SKM-1 treated with dmso at 0.1 percent for 144 hours (cell line): ENCODE results near the gene C16orf92.
A peak's percentile ranks its signal among the peaks of the same experiment; 100 is the strongest.

ENCODE experiments used
- DNase-seq: peaks from one replicate; lab custom pipeline; 2025; ENCODE audit not compliant: unreplicated experiment; lab: John Stamatoyannopoulos, UW

The C16orf92 gene

GRCh38 chr16:30054959-30055553, 32.1 kb downstream of the C16orf92 start:
- no peak for DNase-seq

GRCh38 chr16:30060346-30060745, 37.3 kb downstream of the C16orf92 start:
- no peak for DNase-seq

DNA sequence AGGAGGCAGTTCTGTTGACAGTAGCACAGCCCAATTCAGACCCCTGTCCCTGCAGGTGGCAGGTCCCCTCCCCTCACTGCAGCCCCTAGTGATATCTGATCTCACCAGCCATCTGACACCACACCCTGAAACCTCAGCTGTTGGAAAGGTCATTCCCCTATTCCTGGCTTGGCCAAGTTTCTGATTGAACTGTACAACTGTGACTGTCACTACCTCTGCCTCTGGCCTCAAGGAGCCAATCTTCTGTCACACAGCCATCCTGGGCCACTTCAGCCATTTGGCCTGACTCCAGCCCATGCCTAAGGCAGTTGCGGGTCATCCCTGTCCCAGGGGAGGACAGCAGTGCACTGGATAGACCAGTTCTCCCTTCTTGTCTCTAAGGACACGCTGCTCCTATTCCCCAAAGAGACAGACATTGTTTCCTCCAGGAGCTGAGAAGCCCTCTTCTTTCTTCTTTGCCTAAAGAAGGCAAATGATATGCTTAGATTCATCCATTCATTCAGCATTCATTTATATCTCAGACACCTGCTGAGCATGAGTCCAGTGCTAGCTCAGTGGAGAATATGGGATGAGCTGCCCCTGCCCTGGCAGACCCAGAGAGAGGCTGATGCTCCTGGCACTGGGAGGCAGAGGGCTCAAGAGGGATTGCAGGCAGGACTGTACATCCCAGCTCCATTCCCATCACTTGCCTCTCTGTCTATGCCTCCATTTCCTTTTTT, 38.0 kb downstream of the C16orf92 start:
- DNase-seq, result no peak

GRCh38 chr16:30063278-30063892, 40.4 kb downstream of the C16orf92 start:
- DNase-seq, result no peak

DNA sequence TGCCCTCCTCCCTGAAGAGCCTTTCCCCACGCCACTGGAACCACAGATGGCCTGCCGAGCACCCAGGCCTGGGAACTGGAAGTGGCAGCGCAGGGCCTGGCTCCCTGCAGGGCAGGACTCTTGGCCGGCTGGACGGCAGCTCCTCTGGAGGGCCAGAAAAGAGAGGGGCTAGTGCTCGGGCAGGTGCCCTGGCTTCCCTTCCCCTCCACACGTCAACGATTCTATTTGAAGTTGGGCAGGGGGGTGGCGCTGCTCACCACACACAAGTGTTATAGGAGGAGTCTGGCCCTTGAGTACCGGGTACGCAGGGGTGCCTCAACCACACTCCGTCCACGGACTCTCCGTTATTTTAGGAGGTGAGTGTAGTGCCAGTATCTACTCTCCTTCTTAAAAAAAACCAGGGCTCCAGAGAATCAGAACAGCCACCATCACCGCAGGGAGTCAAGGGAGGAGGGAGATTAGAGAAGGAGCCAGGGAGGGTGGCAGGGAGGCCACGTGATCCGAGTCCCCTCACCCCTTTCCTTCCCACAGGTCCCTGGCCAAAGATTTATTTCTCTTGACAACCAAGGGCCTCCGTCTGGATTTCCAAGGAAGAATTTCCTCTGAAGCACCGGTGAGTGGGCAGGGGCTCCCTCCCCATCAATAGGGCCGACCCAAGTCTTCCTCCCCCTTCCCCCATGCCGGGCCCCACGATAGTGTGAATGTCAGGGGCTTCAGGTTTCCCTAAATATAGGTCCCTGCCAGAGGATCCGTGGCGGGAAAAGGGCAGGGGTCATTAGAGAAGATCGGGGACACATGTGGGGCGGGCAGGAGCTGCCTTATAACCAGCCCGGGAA, 41.1 kb downstream of the C16orf92 start:
- peak; percentile 65 for DNase-seq

- no peak for DNase-seq
Observed at GRCh38 chr16:30064729-30065101, 41.7 kb downstream of the C16orf92 start.

DNA sequence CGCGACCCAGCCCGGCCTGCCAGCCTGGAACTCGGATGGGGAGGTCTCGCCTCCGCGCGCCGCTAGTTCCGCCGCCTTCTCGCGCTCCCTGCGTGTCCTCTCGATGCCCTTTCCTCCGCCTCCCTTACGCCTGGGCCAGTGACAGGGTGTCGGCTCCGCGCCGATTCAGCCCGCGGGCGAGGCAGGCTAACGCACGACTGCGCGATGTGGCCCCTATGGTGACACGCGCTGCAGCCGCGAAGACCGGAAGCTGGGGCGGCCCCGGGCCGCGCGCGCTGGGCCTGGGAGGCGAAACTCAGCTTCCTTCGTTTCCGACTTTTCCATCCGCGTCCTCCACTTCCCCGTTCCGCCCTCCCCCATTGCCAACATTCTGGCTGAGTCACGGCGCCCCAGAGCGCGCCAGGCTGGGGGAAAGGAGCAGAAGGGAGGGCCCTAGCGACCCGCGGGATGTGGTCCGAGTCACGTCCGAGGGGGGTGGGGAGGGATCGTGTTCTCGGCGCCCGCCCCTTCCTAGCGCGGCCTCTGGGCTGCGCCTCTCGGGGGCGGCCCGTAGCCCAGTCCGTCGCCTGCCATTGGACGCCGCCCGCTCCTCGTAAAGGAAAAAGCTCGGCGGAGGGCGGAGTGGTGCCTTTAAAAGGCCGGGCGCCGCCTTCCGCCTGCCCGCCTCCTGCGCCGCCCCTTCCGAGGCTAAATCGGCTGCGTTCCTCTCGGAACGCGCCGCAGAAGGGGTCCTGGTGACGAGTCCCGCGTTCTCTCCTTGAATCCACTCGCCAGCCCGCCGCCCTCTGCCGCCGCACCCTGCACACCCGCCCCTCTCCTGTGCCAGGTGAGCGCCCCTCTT, 42.3 kb downstream of the C16orf92 start, which contains the start of gene ALDOA:
ALDOA (plus strand) TSS at position 659 of the 841 bp plus-strand sequence. CDS start 1,138 bp downstream, outside the sequence.
- peak; percentile 97 for DNase-seq

DNA sequence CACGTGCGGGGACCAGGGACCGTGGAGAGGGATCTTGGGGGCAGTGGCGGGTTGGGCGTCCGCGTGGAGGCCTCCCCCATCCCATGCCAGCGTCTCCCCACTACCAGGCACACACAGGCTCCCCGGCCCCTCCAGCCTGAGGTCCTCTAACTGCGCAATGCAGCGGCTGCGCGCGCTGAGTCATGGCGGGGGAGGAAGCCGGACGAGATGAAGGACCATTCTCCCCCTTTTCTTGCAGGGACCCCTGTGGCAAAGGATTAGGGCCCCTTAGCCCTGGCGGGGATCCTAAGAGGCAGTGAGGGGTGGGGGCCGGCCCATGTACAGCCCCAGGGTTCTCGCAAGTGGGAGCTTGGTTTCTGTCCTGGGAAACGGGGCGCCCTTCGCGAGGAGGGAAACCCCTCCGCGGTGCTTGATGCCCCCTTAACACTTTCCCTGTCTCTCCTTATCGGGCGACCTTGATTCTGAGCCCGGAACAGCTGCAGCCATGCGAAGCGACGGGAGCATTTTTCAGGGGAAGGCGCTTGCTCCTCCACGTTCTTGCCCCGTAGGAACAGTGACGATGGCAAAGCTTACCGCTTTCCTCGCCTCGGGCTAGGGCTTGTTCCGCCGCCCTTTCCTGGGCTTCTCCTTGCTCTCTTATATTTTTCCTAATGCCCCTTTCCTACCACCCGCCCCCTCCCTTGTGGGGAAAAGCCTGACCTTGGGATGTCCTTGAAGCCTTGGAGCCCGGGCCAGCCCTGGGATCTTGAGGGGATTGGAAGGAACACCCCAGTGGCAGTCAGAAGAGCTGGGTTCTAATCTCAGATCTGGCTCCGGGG, 43.2 kb downstream of the C16orf92 start:
- DNase-seq, result no peak

DNA sequence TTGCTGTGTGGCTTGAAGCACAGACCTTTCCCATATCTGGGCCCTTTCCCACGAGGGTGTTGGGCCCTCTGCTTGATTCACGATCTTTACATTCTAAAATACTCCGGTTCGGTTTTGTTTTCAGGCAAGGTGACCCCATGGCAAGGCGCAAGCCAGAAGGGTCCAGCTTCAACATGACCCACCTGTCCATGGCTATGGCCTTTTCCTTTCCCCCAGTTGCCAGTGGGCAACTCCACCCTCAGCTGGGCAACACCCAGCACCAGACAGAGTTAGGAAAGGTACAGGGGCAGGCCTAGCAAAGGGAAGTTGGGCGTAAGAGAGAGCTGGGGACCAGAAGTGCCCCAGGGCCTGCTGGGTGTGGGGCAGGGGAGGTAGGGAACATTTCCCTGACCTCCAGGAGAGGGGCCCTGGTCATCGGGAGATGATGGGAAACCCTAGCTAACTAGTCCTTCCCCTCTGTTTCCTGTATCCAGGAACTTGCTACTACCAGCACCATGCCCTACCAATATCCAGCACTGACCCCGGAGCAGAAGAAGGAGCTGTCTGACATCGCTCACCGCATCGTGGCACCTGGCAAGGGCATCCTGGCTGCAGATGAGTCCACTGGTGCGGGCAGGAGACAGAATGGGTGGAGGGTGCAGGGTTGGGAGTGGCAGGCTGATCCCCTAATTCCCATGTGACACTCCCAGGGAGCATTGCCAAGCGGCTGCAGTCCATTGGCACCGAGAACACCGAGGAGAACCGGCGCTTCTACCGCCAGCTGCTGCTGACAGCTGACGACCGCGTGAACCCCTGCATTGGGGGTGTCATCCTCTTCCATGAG, 44.0 kb downstream of the C16orf92 start:
- DNase-seq, result no peak

- no peak for DNase-seq
Observed at GRCh38 chr16:30067584-30067916, 44.6 kb downstream of the C16orf92 start.

- DNase-seq, result no peak
Observed at GRCh38 chr16:30068333-30068732, 45.3 kb downstream of the C16orf92 start.

DNA sequence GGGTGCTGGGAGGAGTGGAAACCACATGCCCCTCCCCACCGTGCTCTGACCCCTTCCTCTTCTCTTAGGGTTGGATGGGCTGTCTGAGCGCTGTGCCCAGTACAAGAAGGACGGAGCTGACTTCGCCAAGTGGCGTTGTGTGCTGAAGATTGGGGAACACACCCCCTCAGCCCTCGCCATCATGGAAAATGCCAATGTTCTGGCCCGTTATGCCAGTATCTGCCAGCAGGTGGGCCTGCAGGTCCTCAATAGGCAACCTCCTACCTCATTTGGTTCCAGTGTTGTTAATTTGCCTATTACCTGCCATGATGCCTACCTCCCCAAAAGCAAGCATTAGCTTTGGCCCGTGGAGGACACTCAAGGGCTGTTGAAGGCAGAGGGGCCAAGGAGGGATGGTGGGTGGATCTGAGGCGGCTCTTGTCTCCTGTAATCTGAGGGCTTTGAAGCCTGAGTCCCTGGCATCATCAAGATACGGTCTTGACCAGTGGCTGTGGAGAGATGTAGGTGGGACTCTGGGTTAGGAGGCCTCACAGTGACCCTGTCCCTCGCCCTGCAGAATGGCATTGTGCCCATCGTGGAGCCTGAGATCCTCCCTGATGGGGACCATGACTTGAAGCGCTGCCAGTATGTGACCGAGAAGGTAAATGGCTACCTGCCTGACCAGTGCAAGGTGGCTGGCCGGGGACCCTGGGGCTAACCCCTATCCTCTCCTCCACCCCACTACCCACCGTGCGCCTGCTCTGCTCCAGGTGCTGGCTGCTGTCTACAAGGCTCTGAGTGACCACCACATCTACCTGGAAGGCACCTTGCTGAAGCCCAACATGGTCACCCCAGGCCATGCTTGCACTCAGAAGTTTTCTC, 46.0 kb downstream of the C16orf92 start:
- no peak for DNase-seq

GRCh38 chr16:30069611-30070462, 46.8 kb downstream of the C16orf92 start:
- DNase-seq, result no peak

GRCh38 chr16:30070490-30070889, 47.5 kb downstream of the C16orf92 start:
- no peak for DNase-seq
